ENCODE measurements around the gene PRTFDC1.
"Not testable (repeated sequence)": the region's sequence is repeated elsewhere in the genome, so short reads cannot be mapped to it uniquely, and the experiment has no call there.

Gene PRTFDC1

GRCh38 chr10:24930427-24930826 lies 22.0 kb downstream of the PRTFDC1 start:
- no peak for DNase-seq (ENCODE audit: low spot score)

GRCh38 chr10:24929904-24930303 lies 22.5 kb downstream of the PRTFDC1 start:
- no peak for DNase-seq (ENCODE audit: low spot score)

- DNase-seq (ENCODE audit: low spot score), result peak; percentile 55
Observed at GRCh38 chr10:24929056-24929544, 23.3 kb downstream of the PRTFDC1 start.

GRCh38 chr10:24928163-24928562 lies 24.2 kb downstream of the PRTFDC1 start:
- no peak for DNase-seq (ENCODE audit: low spot score)

GRCh38 chr10:24926557-24926956 lies 25.8 kb downstream of the PRTFDC1 start:
- no peak for DNase-seq (ENCODE audit: low spot score)

GRCh38 chr10:24925799-24926198 lies 26.6 kb downstream of the PRTFDC1 start:
- no peak for DNase-seq (ENCODE audit: low spot score)

GRCh38 chr10:24924483-24924882 lies 27.9 kb downstream of the PRTFDC1 start:
- not testable (repeated sequence) for DNase-seq (ENCODE audit: low spot score)

- DNase-seq (ENCODE audit: low spot score), result not testable (repeated sequence)
Observed at GRCh38 chr10:24922222-24922868, 30.1 kb downstream of the PRTFDC1 start.

- DNase-seq (ENCODE audit: low spot score), result no peak
Observed at GRCh38 chr10:24920907-24921881, 31.2 kb downstream of the PRTFDC1 start.

- DNase-seq (ENCODE audit: low spot score), result not testable (repeated sequence)
Observed at GRCh38 chr10:24920192-24920591, 32.2 kb downstream of the PRTFDC1 start.

GRCh38 chr10:24919629-24920028 lies 32.8 kb downstream of the PRTFDC1 start:
- not testable (repeated sequence) for DNase-seq (ENCODE audit: low spot score)

- DNase-seq (ENCODE audit: low spot score), result no peak
Observed at GRCh38 chr10:24917979-24918378, 34.4 kb downstream of the PRTFDC1 start.

- no peak for DNase-seq (ENCODE audit: low spot score)
Observed at GRCh38 chr10:24917493-24917892, 34.9 kb downstream of the PRTFDC1 start.

GRCh38 chr10:24916365-24916764 lies 36.0 kb downstream of the PRTFDC1 start:
- DNase-seq (ENCODE audit: low spot score), result no peak

- DNase-seq (ENCODE audit: low spot score), result no peak
Observed at GRCh38 chr10:24915304-24915703, 37.1 kb downstream of the PRTFDC1 start.

GRCh38 chr10:24914148-24914547 lies 38.3 kb downstream of the PRTFDC1 start:
- no peak for DNase-seq (ENCODE audit: low spot score)

- no peak for DNase-seq (ENCODE audit: low spot score)
Observed at GRCh38 chr10:24912215-24912614, 40.2 kb downstream of the PRTFDC1 start.

- no peak for DNase-seq (ENCODE audit: low spot score)
Observed at GRCh38 chr10:24911029-24911428, 41.4 kb downstream of the PRTFDC1 start.

- DNase-seq (ENCODE audit: low spot score), result no peak
Observed at GRCh38 chr10:24910574-24910973, 41.8 kb downstream of the PRTFDC1 start.

- DNase-seq (ENCODE audit: low spot score), result no peak
Observed at GRCh38 chr10:24908793-24909423, 43.5 kb downstream of the PRTFDC1 start.

GRCh38 chr10:24907956-24908355 lies 44.5 kb downstream of the PRTFDC1 start:
- no peak for DNase-seq (ENCODE audit: low spot score)

- DNase-seq (ENCODE audit: low spot score), result no peak
Observed at GRCh38 chr10:24906372-24906771, 46.0 kb downstream of the PRTFDC1 start.

- DNase-seq (ENCODE audit: low spot score), result no peak
Observed at GRCh38 chr10:24904824-24905223, 47.6 kb downstream of the PRTFDC1 start.
